ENCODE results near the gene PACSIN2.

PACSIN2 gene

GRCh38 chr22:43042101-43042780 lies 27.3 kb upstream of the PACSIN2 start:
- DNase-seq (ENCODE audit: extremely low read depth, low read depth), result no peak
- no peak for TF ChIP-seq CTCF (IDR thresholded peaks at IDR 0.05; ENCODE audit: low read depth, low read length)

- TF ChIP-seq CTCF (IDR thresholded peaks at IDR 0.05; ENCODE audit: low read depth, low read length), result no peak
- no peak for DNase-seq (ENCODE audit: extremely low read depth, low read depth)
Measured at GRCh38 chr22:43039800-43040199, 24.9 kb upstream of the PACSIN2 start.

DNA sequence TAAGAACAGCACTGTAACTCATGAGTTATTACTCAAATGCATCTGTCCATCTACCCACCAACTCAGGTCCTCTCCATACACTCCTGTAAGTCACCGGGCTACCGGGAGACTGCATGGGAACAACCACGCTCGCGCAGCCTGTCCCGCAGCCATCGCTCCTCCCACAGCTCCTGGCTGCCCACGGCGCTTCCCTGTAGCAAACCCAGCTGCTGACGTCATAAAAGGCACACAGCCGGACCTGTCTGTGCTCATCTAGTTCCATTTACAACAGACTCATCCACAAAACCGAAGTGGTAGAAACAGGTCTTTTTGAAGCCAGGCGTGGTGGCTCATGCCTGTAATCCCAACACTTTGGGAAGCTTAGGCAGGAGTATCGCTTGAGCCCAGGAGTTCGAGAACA lies 23.4 kb upstream of the PACSIN2 start:
- no peak for DNase-seq (ENCODE audit: extremely low read depth, low read depth)
- no peak for TF ChIP-seq CTCF (IDR thresholded peaks at IDR 0.05; ENCODE audit: low read depth, low read length)

DNA sequence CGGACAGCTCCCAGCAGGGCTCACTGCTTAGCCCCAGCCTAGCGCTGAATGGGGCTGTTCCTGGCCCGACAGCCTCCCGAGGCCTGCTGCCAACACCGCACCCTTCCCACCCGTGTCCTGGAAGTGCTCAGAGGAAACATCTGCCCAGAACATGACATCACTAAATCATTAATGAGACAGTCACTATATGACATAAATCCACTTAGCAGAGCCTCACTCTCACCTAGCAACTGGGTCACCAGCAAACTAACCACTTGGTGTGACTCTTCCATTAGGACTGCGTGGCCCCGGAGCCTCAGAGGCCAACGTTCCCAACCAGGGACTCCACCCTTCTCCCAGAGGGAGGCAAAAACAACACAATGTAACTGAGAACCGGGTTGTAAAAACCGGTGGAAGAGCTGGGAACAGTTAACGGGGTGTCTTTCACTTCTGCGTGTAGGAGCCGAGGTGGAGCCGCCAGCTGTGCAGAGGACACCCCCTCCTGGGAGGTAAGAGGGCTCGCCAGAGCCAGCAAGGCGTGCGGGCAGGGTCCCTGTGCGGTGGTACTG lies 21.4 kb upstream of the PACSIN2 start:
- DNase-seq (ENCODE audit: extremely low read depth, low read depth), result no peak
- TF ChIP-seq CTCF (IDR thresholded peaks at IDR 0.05; ENCODE audit: low read depth, low read length), result no peak

DNA sequence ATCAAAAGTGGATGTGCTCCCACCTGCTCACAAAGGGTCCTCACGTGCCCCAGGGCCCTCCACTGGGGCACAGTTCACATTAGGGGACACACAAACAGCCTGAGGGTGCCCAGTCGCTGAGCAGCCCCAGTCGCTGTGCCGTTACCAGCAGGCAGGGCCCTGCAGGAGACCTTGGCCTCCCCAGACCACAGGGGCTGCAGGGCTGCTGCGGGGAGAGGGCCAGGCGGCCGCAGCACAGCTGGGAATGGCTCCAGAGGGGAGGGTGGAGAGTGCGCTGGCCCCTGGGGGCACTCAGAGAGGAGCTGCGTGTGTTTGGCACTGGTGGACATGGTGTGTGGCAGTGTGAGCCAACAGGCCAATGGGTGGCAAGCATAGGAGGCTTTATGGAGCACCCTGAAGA lies 20.3 kb upstream of the PACSIN2 start:
- DNase-seq (ENCODE audit: extremely low read depth, low read depth), result no peak
- no peak for TF ChIP-seq CTCF (IDR thresholded peaks at IDR 0.05; ENCODE audit: low read depth, low read length)

GRCh38 chr22:43031617-43032016 lies 16.7 kb upstream of the PACSIN2 start:
- DNase-seq (ENCODE audit: extremely low read depth, low read depth), result no peak

More at GRCh38 chr22:43031617-43032016, 16.7 kb upstream of the PACSIN2 start:
- TF ChIP-seq CTCF (IDR thresholded peaks at IDR 0.05; ENCODE audit: low read depth, low read length), result no peak
